ENCODE measurements around the gene FRMPD1.
"Not testable (repeated sequence)": the region's sequence is repeated elsewhere in the genome, so short reads cannot be mapped to it uniquely, and the experiment has no call there.

The FRMPD1 gene

DNA sequence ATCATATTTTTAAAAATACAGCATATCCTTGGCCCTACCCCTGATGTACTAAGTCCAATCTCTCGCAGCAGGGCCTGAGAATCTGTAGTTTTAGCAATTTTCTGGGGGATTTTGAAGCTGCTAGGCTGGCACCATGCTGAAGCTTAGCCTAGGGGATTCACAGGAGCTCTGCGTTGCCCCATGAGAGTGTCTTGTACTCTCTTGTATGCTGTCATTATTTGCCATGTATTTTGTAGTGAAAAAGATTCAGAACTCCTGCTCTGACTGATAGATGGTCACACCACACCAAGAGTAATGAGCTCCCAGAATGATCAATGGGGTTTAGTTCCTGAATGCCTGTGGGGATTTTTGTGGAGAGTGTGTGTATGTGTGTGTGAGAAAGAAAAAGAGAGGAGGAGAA lies 82.2 kb downstream of the FRMPD1 start:
- DNase-seq (ENCODE audit: low read depth), result no peak

- DNase-seq (ENCODE audit: low read depth), result no peak
Observed at GRCh38 chr9:37739222-37739621, 88.5 kb downstream of the FRMPD1 start.

GRCh38 chr9:37740128-37740527 lies 89.4 kb downstream of the FRMPD1 start:
- no peak for DNase-seq (ENCODE audit: low read depth)

GRCh38 chr9:37740631-37741328 lies 90.0 kb downstream of the FRMPD1 start:
- no peak for DNase-seq (ENCODE audit: low read depth)

GRCh38 chr9:37745970-37746369 lies 95.2 kb downstream of the FRMPD1 start:
- DNase-seq (ENCODE audit: low read depth), result no peak

DNA sequence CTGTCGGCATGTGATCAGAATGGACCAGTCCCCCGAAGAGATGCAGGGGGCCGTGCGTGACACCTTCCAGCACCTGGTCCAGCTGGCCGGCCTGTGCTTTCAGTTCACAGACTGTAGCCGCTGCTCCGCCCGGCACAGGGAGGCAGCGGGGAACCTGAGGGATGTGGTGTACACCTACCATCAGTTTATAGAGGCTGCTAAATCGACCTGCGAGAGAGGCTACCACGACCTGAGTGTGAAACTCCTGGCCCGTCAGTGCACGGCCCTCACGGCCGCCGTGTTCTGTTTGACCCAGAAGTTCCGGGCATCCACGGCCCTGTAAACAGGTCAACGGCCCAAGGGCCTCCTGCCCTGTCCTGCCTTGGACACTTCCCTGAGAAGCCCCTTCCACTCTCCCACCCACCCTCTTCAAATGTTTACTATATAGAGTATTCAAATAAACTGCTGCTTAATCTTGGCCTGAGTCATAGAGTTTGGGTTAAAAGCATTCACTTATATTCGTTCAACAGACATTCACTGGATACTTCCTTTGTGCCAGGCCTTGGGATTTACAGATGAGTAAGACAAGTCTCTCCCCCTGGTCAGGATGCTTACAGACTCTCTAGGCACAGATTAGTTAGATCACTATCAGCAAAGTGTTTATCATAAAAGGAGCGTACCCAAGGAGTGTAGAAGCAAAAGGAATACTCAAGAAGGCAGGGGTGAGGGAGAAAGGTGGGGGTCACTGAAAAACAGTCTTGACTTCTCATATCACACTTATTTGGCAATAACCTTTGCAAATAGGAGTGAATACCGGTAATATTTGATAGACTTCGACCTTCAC lies 95.9 kb downstream of the FRMPD1 start:
- no peak for DNase-seq (ENCODE audit: low read depth)

DNA sequence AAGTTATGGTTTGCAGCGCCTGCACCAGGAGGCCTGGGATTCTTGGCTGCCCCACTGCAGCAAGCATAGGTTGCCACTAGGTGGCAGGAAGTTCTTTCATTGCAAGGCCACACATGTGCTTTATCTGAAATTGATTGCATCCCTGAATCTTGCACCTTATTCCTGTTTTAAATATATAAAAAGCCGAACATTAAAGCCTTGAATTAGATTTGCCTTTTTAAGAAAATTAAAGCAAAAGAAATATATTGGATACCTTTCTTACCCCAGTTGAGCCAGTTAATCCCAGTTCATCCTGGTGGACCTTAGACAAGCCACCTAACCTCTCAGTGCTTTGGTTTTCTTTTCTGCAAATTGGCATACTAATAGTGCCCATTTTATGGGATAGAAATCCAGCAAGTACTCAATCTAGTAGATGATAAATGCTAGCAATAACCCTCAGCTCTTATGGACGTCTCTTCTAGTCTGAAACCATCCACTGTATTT lies 96.6 kb downstream of the FRMPD1 start:
- peak; percentile 23 for DNase-seq (ENCODE audit: low read depth)

- DNase-seq (ENCODE audit: low read depth), result no peak
Observed at GRCh38 chr9:37749129-37749528, 98.4 kb downstream of the FRMPD1 start.

DNA sequence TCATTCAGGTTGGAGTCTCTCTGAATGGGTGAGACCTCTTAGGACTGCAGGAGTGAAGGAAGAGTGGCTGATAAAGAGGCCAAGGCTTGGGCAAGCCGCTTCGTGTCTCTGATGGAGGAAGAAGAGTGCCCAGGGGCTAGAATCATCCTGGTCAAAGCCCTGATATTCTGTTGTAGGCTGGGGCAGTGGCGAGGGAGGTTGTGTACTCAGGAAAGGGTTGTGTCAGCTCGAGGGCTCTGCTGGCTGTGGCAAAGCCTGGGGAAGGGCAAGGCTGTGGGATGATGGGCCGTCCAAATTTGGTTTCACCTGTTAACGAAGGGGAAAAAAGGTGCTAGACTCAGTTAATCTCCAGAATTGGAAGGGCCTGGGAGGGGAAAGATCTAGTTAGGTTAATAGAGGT lies 100.4 kb downstream of the FRMPD1 start:
- DNase-seq (ENCODE audit: low read depth), result no peak

DNA sequence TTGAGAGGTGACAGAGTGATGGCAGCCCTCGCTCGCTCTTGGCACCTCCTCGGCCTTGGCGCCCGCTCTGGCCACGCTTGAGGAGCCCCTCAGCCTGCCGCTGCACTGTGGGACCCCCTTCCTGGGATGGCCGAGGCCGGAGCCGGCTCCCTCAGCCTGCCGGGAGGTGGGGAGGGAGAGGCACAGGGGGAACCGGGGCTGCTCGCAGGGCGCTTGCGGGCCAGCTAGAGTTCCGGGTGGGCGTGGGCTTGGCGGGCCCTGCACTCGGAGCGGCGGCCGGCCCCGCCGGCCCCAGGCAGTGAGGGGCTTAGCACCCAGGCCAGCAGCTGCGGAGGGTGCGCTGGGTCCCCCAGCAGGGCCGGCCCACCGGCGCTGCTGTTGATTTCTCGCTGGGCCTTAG lies 101.0 kb downstream of the FRMPD1 start:
- DNase-seq (ENCODE audit: low read depth), result not testable (repeated sequence)

DNA sequence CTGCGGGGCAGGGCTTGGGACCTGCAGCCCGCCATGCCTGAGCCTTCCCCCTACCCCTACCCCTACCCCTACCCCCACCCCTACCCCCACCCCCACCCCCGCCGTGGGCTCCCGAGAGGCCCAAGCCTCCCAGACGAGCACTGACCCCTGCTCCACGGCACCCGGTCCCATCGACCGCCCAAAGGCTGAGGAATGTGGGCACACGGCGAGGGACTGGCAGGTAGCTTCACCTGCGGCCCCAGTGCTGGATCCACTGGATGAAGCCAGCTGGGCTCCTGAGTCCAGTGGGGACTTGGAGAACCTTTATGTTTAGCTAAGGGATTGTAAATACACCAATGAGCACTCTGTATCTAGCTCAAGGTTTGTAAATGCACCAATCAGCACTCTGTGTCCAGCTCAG lies 101.4 kb downstream of the FRMPD1 start:
- not testable (repeated sequence) for DNase-seq (ENCODE audit: low read depth)

- DNase-seq (ENCODE audit: low read depth), result no peak
Observed at GRCh38 chr9:37752642-37753488, 102.1 kb downstream of the FRMPD1 start.

- DNase-seq (ENCODE audit: low read depth), result peak; percentile 63
Observed at GRCh38 chr9:37753489-37754190, 102.9 kb downstream of the FRMPD1 start, which contains the start of gene TRMT10B. TRMT10B (plus strand) TSS chr9:37753805; CDS start chr9:37761932, 8,127 bp downstream.

DNA sequence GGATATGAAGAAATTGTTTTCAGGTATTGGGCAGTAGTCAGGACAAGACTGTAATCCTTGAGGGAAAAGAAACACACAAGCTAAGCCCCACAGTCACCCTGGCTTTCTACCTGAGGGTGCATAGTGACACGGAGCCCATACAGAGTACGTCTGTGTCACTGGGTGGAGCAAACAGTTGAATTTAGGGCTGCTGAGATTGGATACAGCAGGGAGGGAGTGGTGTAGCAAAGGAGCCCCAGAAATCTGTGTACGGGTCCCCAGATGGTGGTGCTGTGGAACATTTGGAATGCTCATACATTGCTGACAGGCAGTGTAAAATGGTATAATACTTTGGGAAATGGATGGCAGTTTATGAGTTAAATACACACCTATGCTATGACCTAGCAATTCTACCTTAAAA lies 108.0 kb downstream of the FRMPD1 start:
- no peak for DNase-seq (ENCODE audit: low read depth)

- DNase-seq (ENCODE audit: low read depth), result no peak
Observed at GRCh38 chr9:37760416-37761161, 109.8 kb downstream of the FRMPD1 start.

DNA sequence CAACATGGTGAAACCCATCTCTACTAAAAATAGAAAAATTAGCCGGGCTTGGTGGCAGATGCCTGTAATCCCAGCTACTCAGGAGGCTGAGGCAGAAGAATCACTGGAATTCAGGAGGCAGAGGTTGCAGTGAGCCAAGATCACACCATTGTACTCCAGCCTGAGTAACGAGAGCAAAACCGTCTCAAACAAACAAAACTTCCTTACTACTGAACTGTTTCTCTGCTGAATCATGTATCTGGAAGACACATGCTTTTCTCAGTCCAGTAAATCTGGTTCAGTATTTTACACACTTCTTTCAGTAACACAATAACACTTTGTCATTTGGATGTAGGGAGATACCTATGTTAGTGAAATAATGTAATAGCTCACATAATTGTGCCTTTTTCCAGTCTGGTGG lies 110.8 kb downstream of the FRMPD1 start:
- no peak for DNase-seq (ENCODE audit: low read depth)

DNA sequence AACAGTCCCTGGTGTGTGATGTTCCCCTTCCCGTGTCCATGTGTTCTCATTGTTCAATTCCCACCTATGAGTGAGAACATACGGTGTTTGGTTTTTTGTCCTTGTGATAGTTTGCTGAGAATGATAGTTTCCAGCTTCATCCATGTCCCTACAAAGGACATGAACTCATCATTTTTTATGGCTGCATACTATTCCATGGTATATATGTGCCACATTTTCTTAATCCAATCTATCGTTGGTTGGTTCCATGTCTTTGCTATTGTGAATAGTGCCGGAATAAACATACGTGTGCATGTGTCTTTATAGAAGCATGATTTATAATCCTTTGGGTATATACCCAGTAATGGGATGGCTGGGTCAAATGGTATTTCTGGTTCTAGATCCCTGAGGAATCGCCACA lies 114.5 kb downstream of the FRMPD1 start:
- not testable (repeated sequence) for DNase-seq (ENCODE audit: low read depth)

- no peak for DNase-seq (ENCODE audit: low read depth)
Observed at GRCh38 chr9:37769306-37769705, 118.6 kb downstream of the FRMPD1 start.

DNA sequence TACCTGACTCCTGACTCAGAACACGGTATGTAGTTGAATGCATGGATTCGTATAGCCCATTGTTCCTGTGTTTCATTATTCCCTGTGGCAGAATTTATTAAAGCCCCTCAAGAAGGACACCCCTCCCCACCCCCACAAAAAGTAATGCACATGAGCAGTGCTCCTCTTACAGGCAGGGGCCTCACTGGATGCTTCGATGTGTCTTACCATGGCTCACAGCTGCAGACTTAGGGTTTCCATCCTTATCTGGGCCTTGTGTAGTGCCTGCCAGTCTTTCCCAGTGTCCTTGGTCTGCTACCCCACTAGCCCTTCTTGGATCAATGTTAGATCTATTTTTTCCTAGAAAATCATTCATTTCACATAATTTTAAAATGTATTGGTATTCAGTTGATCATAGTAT lies 119.2 kb downstream of the FRMPD1 start:
- DNase-seq (ENCODE audit: low read depth), result no peak

DNA sequence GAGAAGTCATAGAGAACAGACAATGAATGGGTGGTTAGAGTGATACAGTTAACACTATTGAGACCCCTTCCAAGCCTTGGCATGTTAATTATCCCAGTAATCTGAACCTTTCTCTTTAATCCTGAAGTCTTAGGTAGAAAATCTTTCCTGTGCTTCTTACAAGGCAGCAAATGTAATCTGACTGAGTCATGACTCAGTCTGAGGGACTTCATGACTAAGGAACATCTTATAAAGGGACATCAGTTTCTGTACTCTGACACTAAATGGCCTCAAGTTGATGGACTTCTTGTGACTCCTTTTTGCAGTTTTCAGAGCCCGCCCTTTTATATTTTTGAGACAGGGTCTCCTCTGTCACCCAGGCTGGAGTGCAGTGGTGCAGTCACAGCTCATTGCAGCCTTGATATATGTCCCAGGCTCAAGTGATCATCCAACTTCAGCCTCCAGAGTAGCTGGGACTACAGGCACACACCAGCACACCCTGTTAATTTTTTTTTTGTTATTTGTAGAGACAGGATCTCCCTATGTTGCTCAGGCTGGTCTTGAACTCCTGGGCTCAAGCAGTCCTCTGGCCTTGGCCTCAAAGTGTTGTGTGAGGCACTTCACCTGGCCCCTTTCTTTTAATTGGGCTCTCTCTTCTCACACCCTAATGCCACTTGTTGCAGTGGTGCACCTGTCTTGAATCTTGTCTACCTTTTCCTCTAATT lies 124.6 kb downstream of the FRMPD1 start:
- no peak for DNase-seq (ENCODE audit: low read depth)

Measured in activated T-helper 9 cell treated with anti-CD3 and anti-CD28 coated beads, Interleukin-2, amount 50 U/mL, for 16 hours (primary cell).